Stimulated activated CD8-positive, alpha-beta memory T cell treated with anti-CD3 and anti-CD28 coated beads, Interleukin-4, amount 100 ng/mL, for 1 hour (primary cell): ENCODE measurements around the gene AP3D1.
"Not testable (repeated sequence)": the region's sequence is repeated elsewhere in the genome, so short reads cannot be mapped to it uniquely, and the experiment has no call there.

Experiments
- DNase-seq, 2 donors: peaks; one replicate each; pipeline ENCODE4 v3.0.0-alpha.2; 2020; ENCODE audit warnings: low read depth in 2 of 2, low spot score in 1 of 2

Gene AP3D1

GRCh38 chr19:2151339-2152229 lies at the start of gene AP3D1:
Gene AP3D1, minus strand, starts transcription at chr19:2151566. Its CDS starts 232 bp downstream, at chr19:2151334.
- peak; percentile 100 for DNase-seq

DNA sequence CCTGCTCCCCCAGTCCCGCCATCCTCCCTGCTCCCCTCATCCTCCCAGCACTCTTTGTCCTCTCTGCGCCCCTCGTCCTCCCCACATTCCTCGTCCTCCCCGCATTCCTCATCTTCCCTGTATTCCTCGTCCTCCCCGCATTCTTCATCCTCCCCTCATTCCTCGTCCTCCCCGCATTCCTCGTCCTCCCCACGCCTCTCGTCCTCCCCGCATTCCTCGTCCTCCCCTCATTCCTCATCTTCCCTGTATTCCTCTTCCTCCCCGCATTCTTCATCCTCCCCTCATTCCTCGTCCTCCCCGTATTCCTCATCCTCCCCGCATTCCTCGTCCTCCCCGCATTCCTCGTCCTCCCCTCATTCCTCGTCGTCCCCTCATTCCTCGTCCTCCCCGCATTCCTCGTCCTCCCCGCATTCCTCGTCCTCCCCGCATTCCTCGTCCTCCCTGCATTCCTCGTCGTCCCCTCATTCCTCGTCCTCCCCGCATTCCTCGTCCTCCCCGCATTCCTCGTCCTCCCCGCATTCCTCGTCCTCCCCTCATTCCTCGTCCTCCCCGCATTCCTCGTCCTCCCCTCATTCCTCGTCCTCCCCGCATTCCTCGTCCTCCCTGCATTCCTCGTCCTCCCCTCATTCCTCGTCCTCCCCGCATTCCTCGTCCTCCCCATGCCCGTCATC lies 49.4 kb upstream of the AP3D1 start:
- not testable (repeated sequence) for DNase-seq

- DNase-seq = no peak
Observed at GRCh38 chr19:2199861-2200623, 48.7 kb upstream of the AP3D1 start.

- no peak for DNase-seq
Observed at GRCh38 chr19:2199215-2199614, 47.8 kb upstream of the AP3D1 start.

DNA sequence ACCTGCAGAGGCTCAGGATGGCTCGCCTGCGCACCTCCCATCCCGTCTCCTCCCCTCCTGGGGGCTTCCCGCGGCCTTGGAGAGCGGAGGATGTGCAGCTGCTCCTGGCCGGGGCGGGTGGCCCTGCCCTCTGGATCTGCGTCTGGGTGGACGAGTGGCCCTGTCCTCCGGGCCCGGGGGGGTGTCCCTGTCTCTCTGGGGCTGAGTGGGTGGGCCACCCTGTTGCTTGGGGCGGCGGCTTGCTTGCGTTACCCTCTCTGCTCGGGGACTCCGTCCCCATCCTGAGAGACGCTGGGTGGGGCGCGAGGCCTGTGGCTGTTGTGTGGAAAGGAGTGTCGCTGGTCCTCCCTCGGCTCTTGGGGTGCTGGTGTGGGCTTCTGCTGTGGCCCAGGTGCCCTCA lies 47.0 kb upstream of the AP3D1 start:
- no peak for DNase-seq

DNA sequence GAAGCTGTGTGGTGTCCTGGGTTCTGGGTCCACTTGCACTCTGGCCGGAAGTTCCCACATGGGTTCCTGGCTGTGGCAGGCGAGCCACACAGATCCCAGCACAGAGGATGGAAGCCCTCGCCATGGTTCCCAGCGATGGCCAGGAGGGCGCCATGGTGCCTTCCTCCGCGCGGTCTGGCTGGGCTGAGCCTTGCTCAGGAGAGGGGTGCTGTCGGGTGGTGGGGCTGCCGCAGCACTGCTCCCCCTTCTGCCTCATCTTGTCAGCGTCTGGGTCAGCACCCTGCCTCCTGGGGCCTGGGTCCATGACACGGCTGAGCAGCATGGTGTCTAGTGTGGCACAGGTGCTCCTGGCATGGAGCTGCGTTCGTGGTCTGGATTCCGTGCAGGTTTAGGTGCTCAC lies 45.9 kb upstream of the AP3D1 start:
- DNase-seq = no peak

- no peak for DNase-seq
Observed at GRCh38 chr19:2195914-2196313, 44.5 kb upstream of the AP3D1 start.

DNA sequence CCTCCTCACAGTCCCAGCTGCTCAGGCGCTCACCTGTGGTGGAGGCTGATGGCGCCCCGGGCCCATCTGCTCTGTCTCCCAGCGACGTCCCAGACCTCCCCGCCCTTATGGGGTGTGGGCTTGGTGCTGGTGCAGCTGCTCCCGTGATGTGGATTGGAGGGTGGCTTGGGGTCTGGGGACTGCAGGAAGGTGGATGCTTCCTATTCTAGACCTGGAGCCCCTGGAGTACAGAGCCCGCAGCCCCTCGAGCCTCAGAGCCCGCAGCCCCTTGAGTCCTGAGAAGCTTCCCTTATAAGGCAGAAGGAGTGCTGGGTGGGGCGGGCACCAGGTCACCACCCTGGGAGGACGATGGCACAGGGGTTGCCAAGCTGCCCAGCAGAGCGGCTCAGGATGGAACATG lies 44.0 kb upstream of the AP3D1 start:
- DNase-seq = no peak

GRCh38 chr19:2194513-2195078 lies 43.2 kb upstream of the AP3D1 start:
- DNase-seq = no peak

- DNase-seq = no peak
Observed at GRCh38 chr19:2193807-2194206, 42.4 kb upstream of the AP3D1 start.

DNA sequence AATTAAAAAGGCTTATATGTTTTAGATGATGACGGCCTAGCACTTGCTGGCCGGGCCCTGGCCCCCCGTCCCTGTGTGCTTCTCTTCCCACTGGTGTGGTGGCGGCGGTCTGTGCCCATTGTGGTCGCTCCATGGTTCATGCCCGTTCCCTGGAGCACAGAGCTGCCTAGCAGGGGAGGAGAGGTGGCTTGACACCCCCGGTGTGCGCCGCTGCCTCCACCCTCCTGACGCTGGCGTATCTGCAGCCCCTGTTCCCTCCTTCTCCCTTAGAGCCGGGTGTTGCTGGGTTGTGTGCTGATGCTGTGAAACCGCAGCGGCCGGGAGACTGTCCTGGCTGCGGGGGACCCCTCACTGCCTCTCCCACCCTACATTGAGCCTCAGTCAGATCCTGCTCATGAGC lies 41.5 kb upstream of the AP3D1 start:
- DNase-seq = no peak

DNA sequence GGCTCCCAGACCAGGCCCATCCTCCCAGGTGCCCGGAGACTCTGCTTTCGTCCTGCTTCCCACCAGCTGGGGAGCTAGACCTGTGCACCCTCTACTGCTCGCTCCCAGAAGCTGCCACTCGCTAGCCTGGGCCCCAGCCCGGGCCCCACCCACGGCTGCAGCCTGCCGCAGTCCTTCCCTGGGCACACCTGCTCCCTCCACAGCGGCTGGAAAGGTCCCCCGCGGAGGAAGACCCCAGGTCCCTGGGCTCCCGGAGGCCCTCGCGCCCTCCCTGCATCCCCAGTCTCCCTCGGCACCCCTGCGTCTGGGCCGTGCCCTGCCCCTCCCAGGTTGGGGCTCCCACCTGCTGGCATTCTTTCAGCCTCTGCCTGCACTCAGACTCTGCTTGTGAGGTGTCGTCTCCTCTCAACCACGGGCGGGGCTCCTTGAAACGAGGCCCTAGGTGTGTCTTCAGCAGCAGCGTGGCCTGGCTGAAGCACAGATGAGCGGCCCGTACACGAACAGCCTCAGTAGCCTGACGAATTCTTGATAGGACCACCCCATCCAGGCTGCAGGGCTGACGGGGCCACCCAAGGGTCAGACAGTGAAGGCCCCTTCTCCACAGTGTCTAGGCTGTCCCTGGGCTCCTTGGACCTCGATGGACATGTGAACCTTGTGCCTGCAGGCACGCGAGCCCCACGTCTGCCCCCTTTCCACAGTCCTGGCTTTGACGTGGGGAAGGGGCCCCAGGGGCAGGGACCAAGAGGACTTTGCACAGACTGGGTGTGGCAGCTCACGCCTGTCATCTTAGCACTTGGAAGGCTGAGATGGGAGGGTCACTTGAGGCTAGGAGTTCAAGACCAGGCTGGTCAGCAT lies 40.3 kb upstream of the AP3D1 start:
- DNase-seq = no peak

DNA sequence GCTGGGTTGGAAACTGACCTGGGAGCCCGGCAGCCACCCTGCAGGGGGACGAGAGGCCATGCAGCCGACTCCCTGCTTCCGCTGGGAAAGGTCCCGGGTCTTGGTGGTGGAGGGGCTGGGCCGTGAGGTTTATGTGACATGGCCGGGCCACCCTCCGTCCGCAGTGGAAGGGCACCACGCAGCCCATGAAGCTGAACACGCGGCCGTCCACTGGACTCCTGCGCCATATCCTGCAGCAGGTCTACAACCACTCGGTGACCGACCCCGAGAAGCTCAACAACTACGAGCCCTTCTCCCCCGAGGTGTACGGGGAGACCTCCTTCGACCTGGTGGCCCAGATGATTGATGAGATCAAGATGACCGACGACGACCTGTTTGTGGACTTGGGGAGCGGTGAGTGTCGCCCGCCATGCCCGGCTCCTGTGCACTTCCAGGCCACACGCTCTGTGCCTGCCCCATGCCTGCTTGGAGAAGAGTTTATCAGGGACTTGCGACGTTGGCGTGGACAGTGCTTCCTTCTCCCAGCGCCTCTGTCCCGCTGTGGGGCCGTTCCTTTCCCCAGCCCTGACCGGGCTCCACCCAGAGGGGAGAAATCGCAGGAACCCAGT lies 39.6 kb upstream of the AP3D1 start:
- DNase-seq = no peak

DNA sequence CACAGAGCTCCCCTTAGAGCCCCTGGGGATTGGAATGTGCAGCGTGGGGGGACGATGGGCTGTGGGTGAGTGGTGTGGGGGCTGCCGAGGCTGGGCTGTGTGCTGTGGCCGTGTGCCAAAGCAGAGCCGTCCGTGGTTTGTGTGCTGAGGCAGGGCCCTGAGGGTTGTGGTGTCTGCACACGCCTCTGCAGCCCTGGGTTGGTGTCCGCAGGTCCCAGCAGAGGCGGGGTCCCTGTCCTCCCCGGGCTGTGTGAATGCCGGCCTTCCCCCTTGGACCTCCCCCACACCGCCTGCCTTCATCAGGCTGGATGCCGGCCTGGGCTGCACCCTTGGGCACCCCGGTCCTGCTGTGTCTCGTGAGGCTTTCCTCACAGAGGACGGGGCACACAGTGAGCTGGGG lies 38.5 kb upstream of the AP3D1 start:
- DNase-seq = no peak

DNA sequence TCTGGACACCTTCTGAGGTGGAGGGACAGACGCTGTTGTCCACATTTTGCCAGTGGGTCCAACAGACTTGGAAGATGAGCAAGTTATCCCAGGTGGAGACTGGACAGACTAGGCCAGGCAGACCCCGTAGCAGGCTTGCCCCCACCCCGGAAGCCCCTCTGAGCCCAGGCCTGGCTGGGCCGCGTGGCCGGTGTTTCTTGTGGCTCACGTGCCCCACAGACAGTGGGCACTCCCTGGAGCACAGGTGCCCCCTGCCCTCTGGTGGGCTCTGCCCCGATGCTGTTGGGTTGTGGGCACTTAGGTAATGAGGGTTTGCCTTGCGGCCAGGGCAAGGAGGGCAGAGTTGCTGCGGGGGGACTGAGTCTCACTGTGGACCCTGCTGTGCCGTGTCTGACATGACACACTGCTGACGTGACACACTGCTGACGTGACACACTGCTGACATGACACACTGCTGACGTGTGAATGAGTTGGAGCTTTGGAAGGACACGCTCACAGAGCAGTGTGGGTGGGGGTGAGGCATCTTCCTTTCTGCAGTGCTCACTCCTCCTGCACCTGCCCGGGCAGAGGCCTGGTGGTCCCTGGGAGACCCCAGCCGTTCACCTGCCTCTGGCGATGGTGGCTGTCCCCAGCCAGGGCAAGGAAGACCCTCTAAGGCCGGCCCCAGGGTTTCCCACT lies 37.5 kb upstream of the AP3D1 start:
- no peak for DNase-seq

DNA sequence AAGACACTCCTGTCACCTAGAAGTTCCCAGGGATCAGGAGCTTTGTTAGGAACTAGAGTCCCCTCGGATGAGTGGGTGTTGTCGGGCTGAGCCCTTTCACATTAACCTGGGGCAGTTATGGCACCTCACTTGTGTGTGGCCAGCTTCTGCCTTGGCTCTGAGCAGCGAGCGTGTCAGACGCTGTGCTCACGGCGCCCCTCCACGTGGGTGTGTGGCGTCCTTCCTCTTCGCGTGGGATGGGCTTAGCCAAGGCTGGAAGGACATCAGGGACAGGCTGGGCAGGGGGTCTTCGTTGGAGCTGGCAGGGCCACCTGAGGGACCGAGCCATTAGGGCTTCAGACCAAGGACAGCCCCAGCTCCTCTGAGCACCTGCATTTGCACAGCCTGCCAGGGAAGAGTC lies 35.8 kb upstream of the AP3D1 start:
- no peak for DNase-seq

- DNase-seq = no peak
Observed at GRCh38 chr19:2186071-2186846, 34.9 kb upstream of the AP3D1 start.

DNA sequence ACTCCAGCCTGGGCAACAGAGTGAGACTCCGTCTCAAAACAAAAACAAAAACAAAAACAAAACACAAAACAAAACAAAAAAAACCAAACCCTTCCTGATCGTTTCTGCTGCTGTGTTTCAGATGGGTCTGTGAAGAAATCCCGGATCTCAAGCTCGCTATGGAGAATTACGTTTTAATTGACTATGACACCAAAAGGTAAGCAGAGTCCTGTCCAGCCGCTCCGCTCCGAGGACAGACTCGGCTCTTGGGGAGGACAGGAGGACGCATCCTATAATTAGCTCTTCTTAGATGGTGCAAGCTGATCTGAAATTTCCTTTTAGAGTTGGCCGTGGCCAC lies 34.3 kb upstream of the AP3D1 start:
- DNase-seq = no peak

- no peak for DNase-seq
Observed at GRCh38 chr19:2184422-2184975, 33.1 kb upstream of the AP3D1 start.
